ENCODE results near the gene TTLL13.
A peak's percentile ranks its signal among the peaks of the same experiment; 100 is the strongest.

Gene TTLL13

GRCh38 chr15:90214553-90215196 is 34.7 kb upstream of the TTLL13 start:
- no peak for DNase-seq (ENCODE audit: low read depth)

DNA sequence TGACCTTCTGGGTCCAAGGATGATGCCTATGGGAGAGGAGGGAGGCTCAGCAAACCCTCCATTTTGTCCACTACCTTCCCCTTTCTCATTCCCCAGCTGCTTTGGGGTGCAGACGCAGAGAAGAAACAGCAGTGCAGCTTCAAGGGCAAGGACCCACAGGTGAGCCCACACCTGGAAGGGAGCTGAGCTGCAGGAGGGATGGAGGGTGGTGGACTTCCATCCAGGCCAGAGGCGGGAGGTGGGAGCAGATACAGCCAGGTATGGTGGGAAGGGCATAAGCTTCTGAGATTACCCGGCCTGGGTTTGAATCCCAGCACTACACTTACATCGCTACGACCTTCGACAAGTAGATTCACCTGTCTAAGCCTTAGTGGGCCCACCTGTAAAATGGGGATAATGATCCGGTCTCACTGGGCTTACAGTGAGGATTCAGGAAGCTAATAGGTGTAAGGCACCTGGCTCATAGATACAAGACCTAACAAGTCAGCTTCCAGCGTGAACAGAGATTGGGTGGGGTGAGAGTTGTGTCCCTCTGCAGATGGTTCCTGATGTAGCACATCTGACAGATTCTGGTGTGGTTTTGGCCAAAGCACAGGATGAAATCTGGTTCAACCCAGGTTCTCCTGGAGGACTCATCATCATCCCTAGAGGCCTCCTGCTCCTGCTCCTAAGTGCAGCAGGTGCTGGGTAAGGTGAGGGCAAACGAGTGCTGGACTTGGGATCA is 31.5 kb upstream of the TTLL13 start:
- no peak for DNase-seq (ENCODE audit: low read depth)

- DNase-seq (ENCODE audit: low read depth), result no peak
Observed at GRCh38 chr15:90219421-90220141, 29.8 kb upstream of the TTLL13 start.

- peak; percentile 60 for DNase-seq (ENCODE audit: low read depth)
Observed at GRCh38 chr15:90221246-90221900, 28.0 kb upstream of the TTLL13 start.

DNA sequence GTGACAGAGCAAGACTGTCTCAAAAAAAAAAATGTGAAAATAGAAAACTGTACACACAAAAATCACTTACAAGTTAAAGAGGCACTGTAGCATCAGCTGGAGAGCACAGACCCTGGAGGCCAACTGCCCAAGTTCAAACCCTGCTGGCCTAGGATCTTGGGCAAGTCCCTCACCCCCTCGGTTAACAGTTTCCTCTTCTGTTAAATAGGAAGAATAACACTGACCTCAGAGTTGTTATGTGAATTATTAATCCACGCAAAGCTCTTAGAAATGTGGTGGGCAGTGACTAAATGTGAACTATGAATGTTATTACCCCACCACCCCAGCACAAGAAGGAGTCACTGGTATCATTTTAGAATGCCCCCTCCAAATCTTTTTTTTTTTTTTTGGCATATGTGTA is 26.8 kb upstream of the TTLL13 start:
- no peak for DNase-seq (ENCODE audit: low read depth)

DNA sequence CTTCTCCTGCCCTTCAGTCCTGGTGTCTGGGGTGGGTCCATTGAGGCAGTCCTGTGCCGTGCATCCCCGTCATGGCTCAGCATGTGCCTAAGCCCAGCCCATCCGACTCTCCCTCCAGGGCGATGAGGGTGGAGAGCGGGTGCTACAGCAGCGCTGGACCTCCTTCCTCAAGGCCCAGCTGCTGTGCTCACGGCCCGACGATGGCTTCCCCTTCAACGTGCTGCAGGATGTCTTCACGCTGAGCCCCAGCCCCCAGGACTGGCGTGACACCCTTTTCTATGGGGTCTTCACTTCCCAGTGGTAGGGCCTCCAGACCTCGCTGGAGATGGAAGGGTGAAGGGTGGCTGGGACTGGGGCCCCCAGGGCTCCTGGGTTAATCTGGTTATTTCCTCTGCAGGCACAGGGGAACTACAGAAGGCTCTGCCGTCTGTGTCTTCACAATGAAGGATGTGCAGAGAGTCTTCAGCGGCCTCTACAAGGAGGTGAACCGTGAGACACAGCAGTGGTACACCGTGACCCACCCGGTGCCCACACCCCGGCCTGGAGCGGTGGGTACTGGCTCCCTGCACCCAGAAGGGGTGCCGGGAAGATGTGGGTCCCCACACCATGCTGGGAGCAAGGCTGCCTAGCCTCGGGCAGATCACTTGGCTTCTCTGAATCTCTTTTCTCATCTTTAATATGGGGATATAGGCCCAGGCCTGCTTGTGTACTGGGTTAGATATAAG is 25.8 kb upstream of the TTLL13 start:
- DNase-seq (ENCODE audit: low read depth), result no peak

- DNase-seq (ENCODE audit: low read depth), result no peak
Observed at GRCh38 chr15:90225047-90225446, 24.3 kb upstream of the TTLL13 start.

DNA sequence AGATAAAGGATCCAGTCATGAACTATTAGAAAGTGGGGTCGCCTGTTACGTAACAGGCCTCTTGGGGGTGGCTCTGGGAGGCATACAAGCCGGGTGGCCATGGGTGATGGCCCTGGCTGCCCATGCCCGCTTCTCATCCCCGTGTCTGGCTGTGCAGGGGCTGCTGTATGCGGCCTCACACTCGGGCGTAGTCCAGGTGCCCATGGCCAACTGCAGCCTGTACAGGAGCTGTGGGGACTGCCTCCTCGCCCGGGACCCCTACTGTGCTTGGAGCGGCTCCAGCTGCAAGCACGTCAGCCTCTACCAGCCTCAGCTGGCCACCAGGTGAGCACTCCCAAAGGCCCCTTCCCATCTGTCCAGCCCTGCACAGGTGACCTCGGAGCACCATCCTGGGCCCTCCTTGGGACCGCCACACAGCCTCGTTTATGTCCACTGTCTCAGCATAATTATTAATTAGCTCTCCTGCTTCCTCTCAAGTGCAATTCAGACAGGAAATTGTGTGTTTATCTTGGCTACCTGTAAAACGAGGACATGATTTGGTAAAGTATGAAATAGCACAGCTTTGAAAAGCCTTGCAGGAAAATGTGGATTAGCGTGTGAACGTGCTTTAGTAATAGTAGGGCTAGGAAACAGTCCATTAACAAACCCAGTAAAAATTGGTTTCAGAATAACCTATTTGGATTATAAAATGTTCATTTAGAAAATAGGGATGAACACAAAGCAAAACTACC is 23.7 kb upstream of the TTLL13 start:
- DNase-seq (ENCODE audit: low read depth), result no peak

- DNase-seq (ENCODE audit: low read depth), result no peak
Observed at GRCh38 chr15:90227336-90227735, 22.0 kb upstream of the TTLL13 start.

- no peak for DNase-seq (ENCODE audit: low read depth)
Observed at GRCh38 chr15:90227816-90228772, 21.3 kb upstream of the TTLL13 start.

GRCh38 chr15:90228960-90229359 is 20.4 kb upstream of the TTLL13 start:
- DNase-seq (ENCODE audit: low read depth), result no peak

DNA sequence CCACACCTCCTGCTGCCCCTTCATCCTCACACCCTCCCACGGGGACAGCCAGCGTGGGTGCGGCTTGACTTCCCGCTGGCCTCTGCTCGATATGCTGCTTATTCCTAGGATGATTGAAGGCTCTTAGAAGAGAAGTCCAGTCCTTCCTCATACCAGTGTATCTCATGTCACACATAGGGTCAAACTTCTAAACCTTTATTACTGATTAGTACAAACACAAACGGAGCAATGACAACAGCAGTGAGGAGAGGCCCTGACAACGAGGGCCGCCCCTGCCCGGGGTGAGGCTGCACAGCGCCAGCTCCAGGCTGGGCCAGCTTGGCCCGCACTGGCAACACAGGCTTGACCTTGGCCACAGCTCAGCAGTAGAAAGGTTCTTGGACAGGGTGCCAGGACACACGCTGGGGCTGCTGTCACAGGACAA is 19.3 kb upstream of the TTLL13 start:
- DNase-seq (ENCODE audit: low read depth), result no peak

DNA sequence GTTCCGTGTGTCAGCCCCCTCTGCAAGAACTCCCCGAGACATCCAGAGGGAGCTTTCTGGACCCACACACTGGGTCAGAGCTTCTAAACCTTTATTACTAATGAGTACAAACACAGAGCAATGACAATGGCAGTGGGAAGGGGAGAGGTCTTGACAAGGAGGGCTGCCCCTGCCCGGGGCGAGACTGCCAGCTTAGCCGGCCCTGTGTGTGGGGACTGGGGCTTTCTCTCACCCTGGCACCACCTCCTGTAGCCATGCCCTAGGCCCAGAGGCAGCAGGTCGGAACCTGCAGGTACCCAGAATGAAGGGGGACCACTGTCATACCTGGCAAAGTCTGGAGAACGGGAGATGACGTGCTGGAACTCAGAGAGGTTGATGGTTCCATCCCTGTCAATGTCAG is 18.7 kb upstream of the TTLL13 start:
- DNase-seq (ENCODE audit: low read depth), result no peak

DNA sequence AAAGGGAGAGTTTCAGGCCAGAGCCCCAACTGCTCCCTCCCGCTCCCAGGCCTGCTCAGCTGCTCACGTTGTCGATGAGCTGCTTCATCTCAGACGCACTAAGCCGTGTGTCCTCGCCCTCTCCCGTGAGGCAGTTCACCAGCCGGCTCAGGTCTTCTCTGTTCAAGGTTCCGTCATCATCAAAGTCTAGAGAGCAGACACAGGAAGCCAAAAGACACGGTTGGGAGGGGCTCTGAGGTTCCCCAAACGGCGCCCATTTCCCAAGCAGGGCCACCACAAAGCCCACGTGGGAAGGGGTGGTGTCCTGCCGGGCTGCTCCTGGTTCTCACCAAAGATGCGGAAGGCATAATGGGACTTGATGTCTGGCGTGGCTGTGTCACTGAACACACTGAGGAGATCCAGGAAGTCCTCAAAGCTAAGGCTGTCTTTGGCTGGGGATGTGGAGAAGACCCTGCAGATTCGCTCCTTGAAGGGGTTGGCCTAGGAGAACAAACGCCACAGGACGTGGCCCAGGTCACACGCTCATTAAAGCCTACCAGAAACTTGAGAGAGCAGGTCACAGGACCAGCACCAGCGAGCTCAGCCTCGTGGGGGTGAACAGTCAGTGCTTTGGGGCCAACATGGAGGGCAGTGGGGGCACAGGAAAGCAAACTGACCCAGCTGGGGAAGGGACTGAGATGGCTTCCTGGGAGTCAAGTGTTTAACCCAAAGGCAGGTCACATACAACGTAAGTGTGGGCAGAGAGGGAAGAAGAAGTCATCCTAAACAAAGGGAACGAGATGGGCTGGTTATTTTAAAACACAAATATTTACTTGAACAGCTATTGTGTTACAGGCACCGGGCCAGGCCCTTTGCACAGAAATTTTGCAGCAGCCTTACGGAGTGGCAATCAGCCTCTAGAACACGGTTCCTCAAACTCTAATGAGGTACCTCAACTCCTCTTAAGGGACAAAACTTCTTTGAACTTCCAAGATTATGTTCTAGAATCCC is 18.0 kb upstream of the TTLL13 start:
- no peak for DNase-seq (ENCODE audit: low read depth)

DNA sequence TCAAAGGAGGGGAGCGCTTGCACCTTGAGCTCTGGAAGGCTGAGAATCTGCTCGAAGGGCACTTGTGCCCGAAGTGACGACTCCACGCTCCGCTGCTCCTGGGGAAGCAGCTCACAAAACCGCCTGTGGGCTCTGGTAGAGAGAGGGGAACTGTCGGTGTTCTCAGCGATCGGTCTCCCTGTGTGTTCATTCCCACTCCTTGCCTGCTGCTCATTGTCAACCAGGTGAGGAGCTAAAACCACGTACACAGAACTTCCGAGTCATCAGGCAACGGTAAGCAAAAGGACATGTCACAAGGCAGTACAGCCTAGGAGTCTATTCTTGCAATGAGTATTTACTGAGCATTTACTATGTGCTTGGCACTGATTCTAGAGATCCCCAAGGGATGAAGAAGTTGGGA is 17.2 kb upstream of the TTLL13 start:
- DNase-seq (ENCODE audit: low read depth), result no peak

- no peak for DNase-seq (ENCODE audit: low read depth)
Observed at GRCh38 chr15:90232941-90233386, 16.4 kb upstream of the TTLL13 start.

GRCh38 chr15:90233387-90234095 is 15.8 kb upstream of the TTLL13 start, which contains the start of gene CIB1:
Gene CIB1, minus strand, starts transcription at chr15:90233941. Its CDS starts 56 bp downstream, at chr15:90233885.
- peak; percentile 92 for DNase-seq (ENCODE audit: low read depth)
